Keratinocyte (primary cell): Measurements from ENCODE around the gene FABP1. TPM values are rescaled to one million over a fixed set of nuclear protein-coding genes. Genes with fewer than 3 reads are reported as not detected.

Source experiments
- DNase-seq: peaks from one replicate; pipeline ENCODE4 v3.0.0-alpha.2; 2011; ENCODE audit warnings: low read depth, missing footprints, low spot score
- FAIRE-seq: peaks from 2 replicates; lab custom pipeline; 2011; peaks lifted over from hg19 to GRCh38; lab: Jason Lieb, UNC
- H2AFZ ChIP-seq: 2 replicates; pipeline ENCODE4 v1.6.0; 2012; ENCODE audit warnings: low read length, control low read depth, inconsistent platforms; ENCODE audit not compliant: control insufficient read depth
- H3K27ac ChIP-seq: 2 replicates; pipeline ENCODE4 v1.5.1; 2011; ENCODE audit warnings: low read length; ENCODE audit not compliant: control insufficient read depth, insufficient read depth
- H3K27me3 ChIP-seq: 3 replicates; pipeline ENCODE4 v1.6.0; 2011; ENCODE audit warnings: low read length; ENCODE audit not compliant: control insufficient read depth, insufficient read depth; ENCODE audit errors: extremely low read depth
- H3K36me3 ChIP-seq, 2 experiments: 2 replicates in 1 of 2; 3 replicates in 1 of 2; pipeline ENCODE4 v1.5.1; 2011; ENCODE audit warnings: low read length in 2 of 2, mild to moderate bottlenecking in 1 of 2; ENCODE audit not compliant: control insufficient read depth in 2 of 2, insufficient read depth in 2 of 2; ENCODE audit errors: extremely low read depth in 1 of 2
- H3K4me1 ChIP-seq: 3 replicates; pipeline ENCODE4 v1.5.1; 2011; ENCODE audit warnings: low read length; ENCODE audit not compliant: control insufficient read depth, insufficient read depth; ENCODE audit errors: extremely low read depth
- H3K4me2 ChIP-seq: 3 replicates; pipeline ENCODE4 v1.6.0; 2011; ENCODE audit warnings: low read depth, low read length; ENCODE audit not compliant: control insufficient read depth, insufficient read depth; ENCODE audit errors: extremely low read depth
- H3K4me3 ChIP-seq, 3 experiments: fragments of 200-600 bp in 1 of 3; sonication (generic) in 1 of 3; 2 replicates in 2 of 3; 3 replicates in 1 of 3; pipeline ENCODE4 v1.5.1; 2011 to 2016; ENCODE audit warnings: low read length in 3 of 3, mild to moderate bottlenecking in 3 of 3, control low read depth in 2 of 3, inconsistent platforms in 1 of 3, low read depth in 1 of 3, mixed read lengths in 1 of 3, mixed run types in 1 of 3, moderate library complexity in 1 of 3; ENCODE audit not compliant: control insufficient read depth in 2 of 3, insufficient read depth in 2 of 3; ENCODE audit errors: extremely low read depth in 1 of 3
- H3K79me2 ChIP-seq: 2 replicates; pipeline ENCODE4 v1.6.0; 2012; ENCODE audit warnings: low read length; ENCODE audit not compliant: control insufficient read depth, insufficient read depth
- H3K9ac ChIP-seq: 3 replicates; pipeline ENCODE4 v1.6.0; 2011; ENCODE audit warnings: low read length; ENCODE audit not compliant: control insufficient read depth, insufficient read depth; ENCODE audit errors: extremely low read depth
- H3K9me1 ChIP-seq: 3 replicates; pipeline ENCODE4 v1.6.0; 2011; ENCODE audit warnings: low read length; ENCODE audit not compliant: control insufficient read depth, insufficient read depth; ENCODE audit errors: extremely low read depth
- H3K9me3 ChIP-seq: 2 replicates; pipeline ENCODE4 v1.5.1; 2012; ENCODE audit warnings: low read depth, low read length; ENCODE audit not compliant: control insufficient read depth
- H4K20me1 ChIP-seq: 3 replicates; pipeline ENCODE4 v1.6.0; 2011; ENCODE audit warnings: low read length; ENCODE audit not compliant: control insufficient read depth, insufficient read depth; ENCODE audit errors: extremely low read depth
- CTCF ChIP-seq, 3 experiments: IDR thresholded peaks in 1 of 3; conservative IDR thresholded peaks in 1 of 3; optimal IDR thresholded peaks in 1 of 3; 2 replicates in 2 of 3; 3 replicates in 1 of 3; pipeline versions ENCODE3 to v1.5.1; 2011; ENCODE audit warnings: low read length in 3 of 3, mild to moderate bottlenecking in 3 of 3, moderate library complexity in 2 of 3, control low read depth in 1 of 3, inconsistent platforms in 1 of 3; ENCODE audit not compliant: insufficient read depth in 2 of 3; ENCODE audit errors: extremely low read depth in 1 of 3
- EZH2 ChIP-seq: IDR thresholded peaks from one replicate; pipeline ENCODE4 v1.6.1; 2012; ENCODE audit warnings: inconsistent platforms, mild to moderate bottlenecking, low read length, moderate library complexity
- dilution Hi-C: fragments of 300-500 bp; cut with MboI; formaldehyde crosslinking; loops from one replicate; pipeline ENCODE4 v1.7.0; 2020; ENCODE audit warnings: low sequenced_read_pairs; ENCODE audit not compliant: extremely low pct_ligation_motif_present
- polyA plus RNA-seq, 5 experiments: library from polyadenylated mRNA; depleted of rRNA in 3 of 5; stranded (reverse) in 3 of 5; stranded (forward) in 1 of 5; unstranded in 1 of 5; fragments of >200 nt; gene quantifications; 1 replicate in 1 of 5; 2 replicates in 3 of 5; 3 replicates in 1 of 5; pipeline versions ENCODE4 v1.2.1 to v1.2.3, GENCODE V29; 2011 to 2012; ENCODE audit warnings: missing spikeins in 2 of 5, low read depth in 1 of 5, low replicate concordance in 1 of 5

The FABP1 gene
- polyA plus RNA-seq, 1 donor (not counting 4 experiments of a cell fraction or from before 2014, with no cell fraction given) = not detected

GRCh38 chr2:88125344-88125923, 2.4 kb downstream of the FABP1 start:
- no peaks in the 10 kb centered on the region for H3K9me3 ChIP-seq
- peaks cover 3% of the 10 kb centered on the region for H3K27me3 ChIP-seq
- dilution Hi-C loops = no loop called here
- TF ChIP-seq EZH2 (no peak), CTCF (optimal IDR thresholded peaks at IDR 0.05 in 1 of 3, IDR thresholded peaks at IDR 0.05 in 1 of 3, conservative IDR thresholded peaks at IDR 0.05 in 1 of 3; ENCODE audit: extremely low read depth in 1 of 3, insufficient read depth in 2 of 3, low read length in 3 of 3) (no peak)
- H4K20me1 ChIP-seq = no peaks in the 10 kb centered on the region
- H3K4me3 ChIP-seq = no peak overlapping the region
- H2AFZ ChIP-seq = no peak overlapping the region
- no peaks in the 10 kb centered on the region for H3K9me1 ChIP-seq
- FAIRE-seq (no peak), DNase-seq (no peak)
- H3K4me1 ChIP-seq = no peaks in the 10 kb centered on the region
- no peak overlapping the region for H3K9ac ChIP-seq
- H3K27ac ChIP-seq = no peak overlapping the region
- H3K36me3 ChIP-seq = no peaks in the 10 kb centered on the region
- no peak overlapping the region for H3K4me2 ChIP-seq
- H3K79me2 ChIP-seq = no peaks in the 10 kb centered on the region

GRCh38 chr2:88123975-88124917, 3.6 kb downstream of the FABP1 start:
- FAIRE-seq (no peak), DNase-seq (no peak)
- H2AFZ ChIP-seq = no peak overlapping the region
- H3K9me1 ChIP-seq = no peaks in the 10 kb centered on the region
- no peaks in the 10 kb centered on the region for H3K36me3 ChIP-seq
- dilution Hi-C loops = no loop called here
- peaks cover 3% of the 10 kb centered on the region for H3K27me3 ChIP-seq
- H3K9me3 ChIP-seq = no peaks in the 10 kb centered on the region
- TF ChIP-seq EZH2 (no peak), CTCF (optimal IDR thresholded peaks at IDR 0.05 in 1 of 3, IDR thresholded peaks at IDR 0.05 in 1 of 3, conservative IDR thresholded peaks at IDR 0.05 in 1 of 3; ENCODE audit: extremely low read depth in 1 of 3, insufficient read depth in 2 of 3, low read length in 3 of 3) (no peak)
- H3K79me2 ChIP-seq = no peaks in the 10 kb centered on the region
- H4K20me1 ChIP-seq = no peaks in the 10 kb centered on the region
- no peak overlapping the region for H3K4me2 ChIP-seq
- H3K4me3 ChIP-seq = no peak overlapping the region
- H3K4me1 ChIP-seq = no peaks in the 10 kb centered on the region
- H3K9ac ChIP-seq = no peak overlapping the region
- H3K27ac ChIP-seq = no peak overlapping the region
